IPS DF 19.7 (cell line): ENCODE results near the gene ADGRB2.
A peak's percentile ranks its signal among the peaks of the same experiment; 100 is the strongest.

ENCODE experiments used
- DNase-seq: peaks from one replicate; pipeline ENCODE4 v3.0.0-alpha.2; 2013; ENCODE audit warnings: low read depth, low spot score

The ADGRB2 gene

DNA sequence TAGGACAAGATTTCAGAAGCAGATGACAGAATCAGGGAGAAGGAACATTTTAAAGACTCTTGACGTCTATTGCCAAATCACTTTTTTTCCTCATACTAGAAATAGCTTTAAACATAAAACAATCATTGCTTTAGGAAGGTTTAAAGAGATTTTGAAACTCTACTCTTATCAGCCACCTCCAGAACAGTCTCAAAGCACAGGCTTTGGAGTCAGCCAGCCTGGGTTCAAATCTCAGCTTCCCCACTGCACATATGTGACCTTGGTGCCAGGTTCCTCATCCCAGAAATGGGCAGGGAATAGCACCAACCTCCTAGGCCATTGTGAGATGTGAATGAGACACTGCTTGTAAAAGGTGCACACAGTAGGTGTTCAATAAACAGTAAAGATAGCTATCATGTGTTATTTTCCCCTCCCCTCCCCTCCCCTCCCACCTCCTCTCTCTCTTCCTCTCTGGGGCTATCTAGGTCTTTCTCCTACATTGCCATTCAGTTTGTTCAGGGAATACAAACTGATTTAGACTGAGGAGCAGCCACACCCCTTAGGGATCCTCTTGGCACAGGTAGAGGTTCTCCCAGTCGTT is 31.0 kb upstream of the ADGRB2 start:
- no peak for DNase-seq

DNA sequence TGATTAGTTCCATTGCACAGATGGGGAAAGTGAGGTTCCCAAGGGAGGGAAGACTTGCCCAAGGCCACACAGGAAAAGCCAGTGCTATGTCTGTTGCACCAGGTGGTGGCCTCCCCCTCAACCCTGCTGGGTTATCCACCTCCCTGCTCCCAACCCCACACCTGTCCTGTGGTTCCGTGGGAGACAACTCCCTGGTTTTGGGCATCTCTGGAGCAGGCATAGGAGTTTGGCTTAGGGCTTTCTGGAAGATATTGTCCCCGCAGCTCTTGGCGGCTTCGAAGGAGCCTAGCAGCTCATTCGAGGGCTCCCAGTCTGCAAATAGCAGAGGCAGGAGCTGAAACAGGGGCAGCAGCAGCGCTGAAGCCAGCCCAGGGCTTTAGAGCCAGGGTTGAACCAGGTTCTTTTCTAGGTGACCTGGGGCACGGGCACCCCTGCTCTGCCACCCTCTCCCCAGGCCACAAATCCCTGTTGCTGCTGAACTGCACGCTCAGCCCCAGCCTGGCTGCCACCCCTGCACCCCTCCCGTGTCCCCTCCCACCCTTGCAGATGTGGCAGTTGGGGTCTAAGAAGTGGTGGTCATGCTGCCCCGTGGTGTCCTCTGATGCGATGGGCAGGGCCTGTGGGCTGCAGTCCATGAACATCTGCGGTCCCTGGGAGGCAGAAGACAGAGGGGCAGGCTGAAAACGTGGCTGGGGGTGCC is 29.6 kb upstream of the ADGRB2 start:
- DNase-seq, result no peak

- DNase-seq, result no peak
Measured at GRCh38 chr1:31793086-31793485, 28.9 kb upstream of the ADGRB2 start.

DNA sequence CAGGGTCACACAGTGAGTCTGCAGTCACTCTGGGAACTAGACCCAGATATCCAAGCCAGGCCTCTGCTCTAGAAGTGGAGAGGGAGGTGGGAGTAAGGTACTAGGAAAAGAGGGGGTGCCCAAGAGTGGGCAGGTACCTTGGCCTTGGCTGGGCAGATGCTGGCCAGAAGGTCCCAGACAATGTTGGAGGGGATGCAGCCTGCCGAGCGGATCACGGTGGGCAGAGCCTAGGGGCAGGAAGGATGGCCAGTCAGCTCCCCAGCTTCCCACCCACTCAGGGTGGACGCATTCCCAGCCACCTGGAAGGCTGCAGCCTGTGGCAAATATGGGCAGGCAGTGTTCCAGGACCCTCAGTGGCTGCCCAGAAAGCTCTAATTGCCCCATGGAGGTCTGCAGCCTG is 28.4 kb upstream of the ADGRB2 start:
- no peak for DNase-seq

DNA sequence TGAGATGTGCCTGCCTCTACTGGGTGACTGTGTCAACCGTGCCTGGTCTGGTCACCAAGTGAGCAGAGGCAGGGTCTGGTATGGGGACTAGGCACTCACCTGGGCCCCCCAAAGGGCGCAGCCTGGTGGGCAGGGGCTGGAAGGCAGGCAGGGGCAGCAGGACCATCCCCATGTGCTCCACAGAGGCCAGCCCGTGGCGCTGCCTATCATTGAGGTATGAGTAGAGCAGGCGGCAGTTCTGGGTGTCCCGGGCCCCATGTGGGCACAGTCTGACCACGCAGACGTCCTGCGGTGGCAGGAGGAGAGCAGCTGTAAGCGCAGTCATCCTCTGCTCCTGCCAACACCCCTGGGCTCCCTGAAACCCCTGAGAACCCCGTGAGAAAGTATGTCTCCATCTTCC is 28.0 kb upstream of the ADGRB2 start:
- no peak for DNase-seq

- DNase-seq, result no peak
Measured at GRCh38 chr1:31791131-31791858, 27.2 kb upstream of the ADGRB2 start.

DNA sequence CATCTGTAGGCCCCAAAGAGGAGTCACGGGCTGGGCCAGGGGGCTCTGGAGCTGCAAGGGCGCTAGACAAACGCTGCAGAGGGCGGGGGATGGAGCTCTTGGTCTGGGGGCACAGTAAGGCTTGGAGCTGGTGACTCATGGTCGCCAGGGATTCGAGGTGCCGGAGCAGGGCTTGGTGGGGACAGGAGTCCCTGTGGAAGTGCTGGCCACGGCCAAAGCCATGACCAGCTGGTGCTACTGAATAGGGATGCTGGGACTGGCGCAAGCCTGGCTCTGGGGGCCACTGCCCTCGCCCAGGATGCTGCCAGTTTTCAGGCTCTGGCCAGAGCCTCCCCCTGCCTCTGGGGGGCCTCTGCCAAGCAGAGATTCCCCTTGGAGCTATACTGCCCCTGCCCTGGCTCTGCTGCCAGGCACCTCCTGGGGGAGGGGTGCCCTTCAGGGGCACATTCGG is 26.5 kb upstream of the ADGRB2 start:
- DNase-seq, result no peak

GRCh38 chr1:31790140-31790539 is 26.0 kb upstream of the ADGRB2 start:
- no peak for DNase-seq

GRCh38 chr1:31789259-31790065 is 25.3 kb upstream of the ADGRB2 start:
- peak; percentile 50 for DNase-seq

- no peak for DNase-seq
Measured at GRCh38 chr1:31788825-31789256, 24.7 kb upstream of the ADGRB2 start.

DNA sequence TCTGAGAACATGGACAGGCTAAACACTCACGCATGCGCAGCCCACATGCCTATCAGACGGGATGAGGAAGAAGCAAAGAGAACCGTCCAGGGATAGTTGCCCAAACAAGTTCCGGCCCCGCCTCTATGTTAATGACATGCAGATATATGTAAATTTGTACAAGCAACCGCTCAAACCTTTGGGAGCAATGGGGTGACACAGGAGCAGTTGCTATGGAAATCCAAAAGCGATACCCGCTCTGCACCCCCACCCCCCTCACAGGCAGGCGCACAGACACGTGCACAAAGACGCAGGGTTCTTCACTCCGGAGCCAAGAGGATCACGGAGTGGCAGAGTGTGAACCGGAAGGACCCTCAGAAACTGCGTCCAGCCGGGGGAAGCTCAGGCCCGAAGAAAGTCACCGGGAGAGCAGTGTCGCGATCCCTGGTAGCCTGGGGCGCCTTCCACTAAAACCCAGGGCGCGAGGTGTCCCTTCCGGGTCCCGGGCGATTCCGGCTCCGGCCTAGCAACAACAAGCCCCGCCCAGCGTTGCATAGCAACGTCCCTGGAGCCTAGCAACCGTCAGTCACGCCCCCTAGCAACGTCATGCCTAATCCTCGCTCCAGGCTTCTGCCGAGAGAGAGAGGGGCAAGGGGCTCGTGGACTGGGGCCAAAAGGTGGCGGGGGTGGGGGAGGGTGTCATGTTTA is 24.1 kb upstream of the ADGRB2 start:
- DNase-seq, result peak; percentile 47

GRCh38 chr1:31787786-31788137 is 23.6 kb upstream of the ADGRB2 start:
- DNase-seq, result no peak

GRCh38 chr1:31787261-31787660 is 23.1 kb upstream of the ADGRB2 start:
- DNase-seq, result no peak

- no peak for DNase-seq
Measured at GRCh38 chr1:31786366-31787060, 22.4 kb upstream of the ADGRB2 start.

- no peak for DNase-seq
Measured at GRCh38 chr1:31785947-31786290, 21.8 kb upstream of the ADGRB2 start.

DNA sequence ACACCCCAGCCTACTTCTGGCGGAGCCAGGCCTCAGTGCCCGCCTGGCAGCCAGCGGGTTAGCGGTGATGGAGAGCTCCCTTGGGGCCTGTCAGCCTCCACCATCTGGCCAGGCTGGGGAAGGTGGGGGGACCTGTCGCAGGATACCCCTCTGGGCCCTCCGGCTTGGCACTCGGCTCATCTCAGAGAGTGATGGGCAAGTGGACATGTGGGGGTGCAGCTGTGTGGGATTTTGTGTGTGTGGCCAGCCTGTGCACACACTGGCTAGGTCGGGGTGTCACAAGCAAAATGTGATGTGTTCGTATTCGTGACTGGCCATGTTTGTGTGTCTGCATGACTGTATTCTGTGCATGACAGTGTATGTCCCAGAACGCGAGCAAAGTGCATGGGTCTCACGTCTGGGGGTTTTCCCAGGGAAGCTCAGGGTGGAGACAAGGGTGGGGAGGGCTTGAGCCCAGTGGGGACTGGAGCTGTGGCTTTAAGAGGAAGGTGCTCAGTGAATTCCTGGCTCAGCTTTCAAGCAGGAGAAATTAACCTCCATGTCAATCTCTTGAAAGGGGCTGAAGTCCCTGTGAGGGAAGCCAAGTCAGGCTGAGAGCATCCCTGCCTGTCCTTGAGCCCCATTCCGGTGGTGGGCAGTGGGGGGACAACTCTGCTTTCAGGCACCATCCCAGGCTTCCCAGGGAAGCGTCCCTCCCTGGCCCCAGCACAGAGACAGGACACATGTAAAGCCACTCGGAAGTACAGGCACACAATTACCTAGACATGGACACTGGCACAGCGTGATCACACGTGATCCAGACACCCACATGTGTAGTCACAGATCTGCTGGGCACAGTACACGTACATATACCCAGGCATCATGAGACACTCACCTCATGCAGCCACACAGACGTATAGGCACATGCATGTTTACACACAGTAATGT is 21.1 kb upstream of the ADGRB2 start:
- no peak for DNase-seq

DNA sequence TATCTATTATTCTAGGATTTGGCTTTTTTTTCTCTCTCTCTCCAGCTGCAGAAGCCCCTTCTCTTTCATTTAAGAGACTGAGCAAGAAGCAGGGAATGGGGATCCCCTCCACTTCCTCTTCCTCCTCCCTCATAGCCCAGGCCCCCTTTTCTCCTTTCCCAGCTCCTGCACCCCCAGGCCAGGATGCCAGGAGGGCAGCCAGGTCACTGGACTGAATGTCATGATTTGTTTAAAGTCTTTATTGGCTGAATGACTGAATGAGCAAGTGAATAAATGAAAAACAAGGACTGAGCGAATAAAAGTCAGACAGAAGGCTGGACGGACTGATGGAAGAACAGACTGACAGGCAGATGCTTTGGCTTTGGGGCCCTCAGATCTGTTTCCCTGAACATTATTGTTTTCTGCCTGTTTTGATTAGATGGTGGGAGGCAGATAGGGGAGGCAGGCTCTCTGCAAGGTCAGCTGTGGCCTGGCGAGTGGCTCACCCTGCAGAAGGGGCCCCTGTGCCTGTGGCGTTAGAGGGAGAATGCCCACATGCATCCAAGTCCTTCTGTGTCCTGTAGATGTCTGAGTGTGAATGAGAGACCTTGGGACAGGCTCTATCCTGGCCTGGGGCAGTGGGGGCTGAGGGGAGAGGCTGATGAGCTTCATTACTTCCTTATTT is 20.3 kb upstream of the ADGRB2 start:
- no peak for DNase-seq

- DNase-seq, result no peak
Measured at GRCh38 chr1:31783846-31784245, 19.7 kb upstream of the ADGRB2 start.
